ENCODE measurements around the gene PLEKHG4B. TPM values are rescaled to one million over a fixed set of nuclear protein-coding genes. Genes with fewer than 3 reads are reported as not detected.
"Not testable (repeated sequence)": the region's sequence is repeated elsewhere in the genome, so short reads cannot be mapped to it uniquely, and the experiment has no call there.

Gene PLEKHG4B
- total RNA-seq, 2 experiments from 2014 or later: 0.06 TPM; not detected in 1

DNA sequence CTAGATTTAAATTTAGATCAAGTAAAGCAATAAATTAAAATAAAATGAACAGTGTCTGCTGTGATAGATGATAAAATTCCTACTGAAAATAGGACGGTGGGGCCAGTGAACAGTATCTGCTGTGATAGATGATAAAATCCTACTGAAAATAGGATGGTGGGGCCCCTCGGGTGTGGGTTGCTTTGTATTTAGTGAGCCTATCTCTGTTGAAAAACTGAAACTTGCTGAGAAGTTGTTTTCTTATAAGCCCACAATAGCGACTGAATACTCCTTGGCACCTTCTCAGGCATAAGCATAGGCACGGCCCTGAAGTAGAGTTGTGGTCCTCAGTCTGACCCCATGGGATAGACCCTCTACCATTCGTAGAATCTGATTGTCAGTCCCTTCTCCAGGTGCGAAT, 131.8 kb downstream of the PLEKHG4B start:
- Mint-ChIP-seq H3K4me1 (peaks cover 40% of the 10 kb centered on the region), H3K27me3 (no peaks in the 10 kb centered on the region), H3K9me3 (no peaks in the 10 kb centered on the region), H3K36me3 (peaks cover 17% of the 10 kb centered on the region), H3K27ac (no peak overlapping the region), H3K4me3 (no peak overlapping the region)
- DNase-seq: no peak

- H3K27ac Mint-ChIP-seq: no peak overlapping the region
- peaks cover 34% of the 10 kb centered on the region for H3K4me1 Mint-ChIP-seq
- peaks cover 22% of the 10 kb centered on the region for H3K36me3 Mint-ChIP-seq
- no peaks in the 10 kb centered on the region for H3K27me3 Mint-ChIP-seq
- no peak for DNase-seq
- no peak overlapping the region for H3K4me3 Mint-ChIP-seq
- no peaks in the 10 kb centered on the region for H3K9me3 Mint-ChIP-seq
Observed at GRCh38 chr5:225334-225733, 133.4 kb downstream of the PLEKHG4B start.

GRCh38 chr5:227375-227774, 135.4 kb downstream of the PLEKHG4B start:
- peaks cover 28% of the 10 kb centered on the region for H3K36me3 Mint-ChIP-seq
- H3K9me3 Mint-ChIP-seq, H3K4me3 Mint-ChIP-seq, DNase-seq, H3K27me3 Mint-ChIP-seq, H3K27ac Mint-ChIP-seq: not testable (repeated sequence)
- H3K4me1 Mint-ChIP-seq: peaks cover 15% of the 10 kb centered on the region

DNA sequence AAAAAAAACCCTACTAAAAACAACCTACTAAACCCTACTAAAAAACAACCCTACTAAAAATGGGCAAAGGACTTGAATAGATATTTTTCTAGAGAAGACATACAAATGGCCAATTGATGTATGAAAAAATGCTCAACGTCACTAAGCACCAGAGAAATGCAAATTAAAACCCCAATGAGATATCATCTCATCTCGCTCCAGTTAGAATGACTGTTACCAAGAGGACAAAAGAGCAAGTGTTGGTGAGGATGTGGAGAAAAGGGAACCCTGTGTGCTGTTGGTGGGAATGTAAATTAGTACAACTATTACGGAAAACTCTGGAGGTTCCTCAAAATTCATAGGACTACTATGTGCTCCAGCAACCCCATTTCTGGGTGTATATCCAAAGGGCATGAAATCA, 136.9 kb downstream of the PLEKHG4B start:
- H3K27ac Mint-ChIP-seq: no peak overlapping the region
- peaks cover 31% of the 10 kb centered on the region for H3K36me3 Mint-ChIP-seq

DNA sequence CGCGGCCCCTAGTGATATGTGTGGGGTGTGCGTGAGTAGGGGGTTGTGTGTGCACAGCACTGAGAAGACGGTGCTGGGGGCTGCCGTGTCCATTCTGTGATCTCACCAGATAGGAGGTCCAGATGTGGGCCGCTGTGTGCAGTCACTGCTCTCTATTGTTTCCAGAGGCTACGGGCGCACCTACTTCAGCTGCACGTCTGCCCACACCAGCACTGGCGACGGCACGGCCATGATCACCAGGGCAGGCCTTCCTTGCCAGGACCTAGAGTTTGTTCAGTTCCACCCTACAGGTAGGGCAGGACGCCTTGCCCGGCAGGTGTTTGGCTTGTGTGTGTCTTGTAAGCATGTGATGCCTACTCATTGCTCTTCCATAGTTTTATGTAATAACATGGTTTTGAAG, 138.7 kb downstream of the PLEKHG4B start:
- Mint-ChIP-seq H3K9me3 (no peaks in the 10 kb centered on the region), H3K4me1 (no peaks in the 10 kb centered on the region), H3K4me3 (no peak overlapping the region), H3K27ac (no peak overlapping the region), H3K36me3 (peaks cover 30% of the 10 kb centered on the region), H3K27me3 (no peaks in the 10 kb centered on the region)
- DNase-seq: no peak

More for the DNA sequence above, 136.9 kb downstream of the PLEKHG4B start:
- Mint-ChIP-seq H3K4me3 (no peak overlapping the region), H3K27me3 (no peaks in the 10 kb centered on the region), H3K4me1 (peaks cover 3% of the 10 kb centered on the region), H3K9me3 (no peaks in the 10 kb centered on the region)
- no peak for DNase-seq

- H3K4me3 Mint-ChIP-seq: no peak overlapping the region
- peak overlapping the region; percentile 56 for H3K27ac Mint-ChIP-seq
- no peak for DNase-seq
- H3K27me3 Mint-ChIP-seq: no peaks in the 10 kb centered on the region
- no peaks in the 10 kb centered on the region for H3K9me3 Mint-ChIP-seq
- no peaks in the 10 kb centered on the region for H3K4me1 Mint-ChIP-seq
- H3K36me3 Mint-ChIP-seq: peaks cover 30% of the 10 kb centered on the region
Observed at GRCh38 chr5:231661-232060, 139.7 kb downstream of the PLEKHG4B start.

DNA sequence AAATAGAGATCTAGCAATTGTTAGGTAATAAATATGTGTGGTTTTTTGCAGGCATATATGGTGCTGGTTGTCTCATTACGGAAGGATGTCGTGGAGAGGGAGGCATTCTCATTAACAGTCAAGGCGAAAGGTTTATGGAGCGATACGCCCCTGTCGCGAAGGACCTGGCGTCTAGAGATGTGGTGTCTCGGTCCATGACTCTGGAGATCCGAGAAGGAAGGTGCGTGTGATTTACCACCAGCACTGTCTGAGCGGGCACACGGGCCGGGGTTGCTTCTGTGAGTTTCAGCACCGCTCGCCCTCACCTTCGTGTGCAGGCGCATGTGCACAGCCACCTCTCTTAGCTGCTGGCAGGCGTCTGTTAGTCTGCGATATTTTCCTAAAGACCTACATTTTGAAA, 141.5 kb downstream of the PLEKHG4B start:
- not testable (repeated sequence) for H3K27ac Mint-ChIP-seq, H3K4me1 Mint-ChIP-seq, H3K27me3 Mint-ChIP-seq, H3K4me3 Mint-ChIP-seq, DNase-seq, H3K9me3 Mint-ChIP-seq
- peaks cover 24% of the 10 kb centered on the region for H3K36me3 Mint-ChIP-seq

DNA sequence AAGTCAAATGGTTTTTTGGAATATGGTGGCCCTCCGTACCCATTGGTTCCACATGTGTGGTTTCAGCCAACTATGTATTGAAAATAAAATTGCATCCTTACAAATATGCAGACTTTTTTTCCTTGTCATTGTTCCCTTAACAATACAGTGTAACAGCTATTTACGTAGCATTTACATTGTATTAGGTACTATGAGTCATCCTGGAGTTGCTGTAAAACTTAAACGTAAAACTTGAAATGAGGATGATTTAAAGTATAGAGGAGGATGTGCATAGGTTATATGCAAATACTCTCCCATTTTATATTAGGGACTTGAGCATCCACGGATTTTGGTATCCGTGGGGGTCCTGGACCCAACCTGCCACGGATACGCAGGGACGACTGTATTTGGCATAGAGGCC, 142.5 kb downstream of the PLEKHG4B start:
- H3K27ac Mint-ChIP-seq: no peak overlapping the region
- no peaks in the 10 kb centered on the region for H3K9me3 Mint-ChIP-seq
- no peak overlapping the region for H3K4me3 Mint-ChIP-seq
- no peaks in the 10 kb centered on the region for H3K27me3 Mint-ChIP-seq
- DNase-seq: no peak
- H3K36me3 Mint-ChIP-seq: peaks cover 21% of the 10 kb centered on the region
- no peaks in the 10 kb centered on the region for H3K4me1 Mint-ChIP-seq

GRCh38 chr5:235527-235926, 143.6 kb downstream of the PLEKHG4B start:
- not testable (repeated sequence) for DNase-seq, H3K9me3 Mint-ChIP-seq, H3K27me3 Mint-ChIP-seq, H3K27ac Mint-ChIP-seq, H3K4me1 Mint-ChIP-seq, H3K4me3 Mint-ChIP-seq
- H3K36me3 Mint-ChIP-seq: peaks cover 30% of the 10 kb centered on the region

DNA sequence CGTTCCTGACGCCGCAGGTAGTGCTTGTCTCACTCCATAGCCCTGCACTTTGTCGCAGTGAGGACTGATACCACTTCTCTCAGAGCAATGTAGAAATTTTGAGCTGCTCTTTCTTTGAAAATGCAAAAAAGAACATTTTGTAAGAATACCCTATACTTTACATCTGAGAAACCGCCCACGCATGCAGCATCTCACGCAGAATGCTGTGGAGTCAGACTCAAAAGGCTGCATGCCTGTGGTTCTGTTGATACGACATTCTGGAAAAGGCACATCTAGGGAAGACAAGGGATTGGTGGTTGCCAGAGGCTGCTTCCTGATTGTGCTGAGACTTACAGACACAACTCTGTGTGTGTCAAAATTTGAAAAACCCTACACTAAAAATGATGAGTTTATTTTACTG, 146.0 kb downstream of the PLEKHG4B start:
- not testable (repeated sequence) for DNase-seq

More for the DNA sequence above, 146.0 kb downstream of the PLEKHG4B start:
- H3K4me3 Mint-ChIP-seq, H3K9me3 Mint-ChIP-seq, H3K27ac Mint-ChIP-seq, H3K4me1 Mint-ChIP-seq, H3K27me3 Mint-ChIP-seq: not testable (repeated sequence)
- peaks cover 46% of the 10 kb centered on the region for H3K36me3 Mint-ChIP-seq

Other genes starting within 250 kb of the PLEKHG4B start
- gene LRRC14B, start 99.3 kb downstream of the PLEKHG4B start, total RNA-seq: under 1 TPM in 1 of 2 experiments, not detected in 1; 0.23 TPM
- gene CCDC127, start 126.0 kb downstream of the PLEKHG4B start, total RNA-seq: 1 to 10 TPM; 5.3 to 5.9 TPM
- 100 to 1,000 TPM; 146 to 149 TPM for gene SDHA, start 126.2 kb downstream of the PLEKHG4B start, total RNA-seq
- 100 to 1,000 TPM in 1 of 2 experiments, 10 to 100 TPM in 1; 97.3 to 102 TPM for gene PDCD6, start 179.5 kb downstream of the PLEKHG4B start, total RNA-seq
- 10 to 100 TPM; 24.0 to 26.6 TPM for gene AHRR, start 229.5 kb downstream of the PLEKHG4B start, total RNA-seq